ENCODE measurements around the gene CNN1. TPM values are rescaled to one million over a fixed set of nuclear protein-coding genes. Genes with fewer than 3 reads are reported as not detected.
A peak's percentile ranks its signal among the peaks of the same experiment; 100 is the strongest.

The CNN1 gene
- polyA plus RNA-seq (2013, experiment 1 of 2), result 64.8 TPM
- 47.5 TPM for polyA plus RNA-seq (2013, experiment 2 of 2)

DNA sequence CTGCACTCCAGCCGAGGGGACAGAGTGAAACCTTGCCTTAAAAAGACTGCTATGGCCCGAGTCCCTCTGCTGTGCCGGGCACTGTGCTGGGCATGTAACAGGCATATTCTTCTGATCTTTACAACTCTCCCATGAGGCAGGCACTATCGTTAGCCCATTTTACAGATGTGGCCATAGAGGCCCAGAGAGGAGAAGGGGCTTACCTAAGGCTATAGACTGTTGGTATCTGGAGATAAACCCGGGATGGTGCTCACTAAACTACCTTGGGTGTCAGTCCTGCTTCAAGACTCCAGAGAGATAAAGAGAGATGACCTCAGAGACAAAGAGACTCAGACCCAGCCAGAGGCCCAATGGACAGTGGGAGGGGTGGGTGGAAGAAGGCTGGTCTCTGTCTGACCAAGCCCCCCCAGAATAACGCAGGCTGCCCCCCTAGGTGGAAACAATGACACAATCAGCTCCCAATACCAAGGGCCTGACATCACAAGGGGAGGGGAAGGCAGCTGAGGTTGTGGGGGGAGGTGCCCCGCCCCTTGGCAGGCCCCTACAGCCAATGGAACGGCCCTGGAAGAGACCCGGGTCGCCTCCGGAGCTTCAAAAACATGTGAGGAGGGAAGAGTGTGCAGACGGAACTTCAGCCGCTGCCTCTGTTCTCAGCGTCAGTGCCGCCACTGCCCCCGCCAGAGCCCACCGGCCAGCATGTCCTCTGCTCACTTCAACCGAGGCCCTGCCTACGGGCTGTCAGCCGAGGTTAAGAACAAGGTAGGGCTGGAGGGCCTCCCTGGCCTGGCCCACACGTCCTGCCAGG, at the start of gene CNN1:
CNN1 (plus strand) TSS at position 620 of the 805 bp plus-strand sequence; CDS start at position 697, 77 bp downstream.
- H3K27ac ChIP-seq (ENCODE audit: low read depth, low read length, severe bottlenecking), result peak within 1 kb of the TSS; percentile 89
- peaks cover 11% of the 10 kb centered on the region for H3K4me1 ChIP-seq (ENCODE audit: control insufficient read depth, insufficient read depth, low read length, poor library complexity, severe bottlenecking)
- peak within 1 kb of the TSS; percentile 45 for H3K4me3 ChIP-seq (ENCODE audit: extremely low read depth, insufficient read depth, low read length, poor library complexity, severe bottlenecking)
- WGBS, 2 experiments (ENCODE audit: insufficient coverage in 2 of 2), result 19% methylated on average over 12 to 16 of the region's 21 CpGs
- no peaks in the 10 kb centered on the region for H3K36me3 ChIP-seq (ENCODE audit: control insufficient read depth, insufficient read depth, low read length)
- no peaks in the 10 kb centered on the region for H3K9me3 ChIP-seq (ENCODE audit: control insufficient read depth, low read length)

- no peaks in the 10 kb centered on the region for H3K9me3 ChIP-seq (ENCODE audit: control insufficient read depth, low read length)
- WGBS, 2 experiments (ENCODE audit: insufficient coverage in 2 of 2), result 96% methylated on average over 6 to 7 of the region's 7 CpGs
- H3K4me1 ChIP-seq (ENCODE audit: control insufficient read depth, insufficient read depth, low read length, poor library complexity, severe bottlenecking), result no peaks in the 10 kb centered on the region
- peaks cover 13% of the 10 kb centered on the region for H3K36me3 ChIP-seq (ENCODE audit: control insufficient read depth, insufficient read depth, low read length)
- H3K27ac ChIP-seq (ENCODE audit: low read depth, low read length, severe bottlenecking), result no peak overlapping the region
- no peak overlapping the region for H3K4me3 ChIP-seq (ENCODE audit: extremely low read depth, insufficient read depth, low read length, poor library complexity, severe bottlenecking)
Measured at GRCh38 chr19:11489378-11489777, 49.3 kb upstream of the CNN1 start.

DNA sequence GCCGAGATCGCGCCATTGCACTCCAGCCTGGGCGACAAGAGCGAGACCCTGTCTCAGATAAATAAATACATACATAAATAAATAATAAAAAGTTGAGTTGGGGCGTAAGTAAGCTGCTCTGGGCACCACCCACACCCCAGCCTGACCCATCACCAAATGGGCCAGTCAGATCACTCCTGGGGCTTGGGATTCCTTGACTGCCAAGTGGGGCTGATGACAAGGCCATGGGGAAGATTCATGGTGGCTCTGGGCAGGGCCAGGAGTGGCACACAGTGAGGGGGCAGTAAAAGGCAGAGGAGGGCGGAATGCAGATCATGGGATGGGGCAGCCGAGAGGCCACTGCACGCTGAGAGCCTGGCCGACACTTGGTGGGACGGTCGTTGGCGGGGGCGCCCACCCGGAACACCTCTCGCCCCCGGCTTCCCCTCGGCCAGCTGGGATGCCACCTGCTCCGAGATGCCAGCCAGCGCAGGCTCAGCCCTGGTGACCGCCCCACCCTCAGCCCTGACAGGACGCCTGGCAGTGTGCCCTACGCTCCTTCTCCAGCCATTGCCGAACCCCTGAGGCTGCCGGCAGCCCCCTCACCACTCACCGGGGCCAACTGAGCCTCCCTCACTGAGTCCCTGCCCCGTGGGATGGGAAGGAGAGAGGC, 43.9 kb upstream of the CNN1 start:
- WGBS, 2 experiments (ENCODE audit: insufficient coverage in 2 of 2), result 93 to 94% methylated on average over 15 to 18 of the region's 27 CpGs
- Histone ChIP-seq H3K9me3 (ENCODE audit: control insufficient read depth, low read length) (no peaks in the 10 kb centered on the region), H3K4me3 (ENCODE audit: extremely low read depth, insufficient read depth, low read length, poor library complexity, severe bottlenecking) (no peak overlapping the region), H3K4me1 (ENCODE audit: control insufficient read depth, insufficient read depth, low read length, poor library complexity, severe bottlenecking) (no peaks in the 10 kb centered on the region), H3K36me3 (ENCODE audit: control insufficient read depth, insufficient read depth, low read length) (peaks cover 23% of the 10 kb centered on the region), H3K27ac (ENCODE audit: low read depth, low read length, severe bottlenecking) (no peak overlapping the region)

GRCh38 chr19:11495481-11495880, 43.2 kb upstream of the CNN1 start:
- no peaks in the 10 kb centered on the region for H3K4me1 ChIP-seq (ENCODE audit: control insufficient read depth, insufficient read depth, low read length, poor library complexity, severe bottlenecking)
- H3K9me3 ChIP-seq (ENCODE audit: control insufficient read depth, low read length), result no peaks in the 10 kb centered on the region
- H3K4me3 ChIP-seq (ENCODE audit: extremely low read depth, insufficient read depth, low read length, poor library complexity, severe bottlenecking), result no peak overlapping the region
- peaks cover 19% of the 10 kb centered on the region for H3K36me3 ChIP-seq (ENCODE audit: control insufficient read depth, insufficient read depth, low read length)
- WGBS, 2 experiments (ENCODE audit: insufficient coverage in 2 of 2), result 95 to 100% methylated on average over 6 to 7 of the region's 10 CpGs
- no peak overlapping the region for H3K27ac ChIP-seq (ENCODE audit: low read depth, low read length, severe bottlenecking)

DNA sequence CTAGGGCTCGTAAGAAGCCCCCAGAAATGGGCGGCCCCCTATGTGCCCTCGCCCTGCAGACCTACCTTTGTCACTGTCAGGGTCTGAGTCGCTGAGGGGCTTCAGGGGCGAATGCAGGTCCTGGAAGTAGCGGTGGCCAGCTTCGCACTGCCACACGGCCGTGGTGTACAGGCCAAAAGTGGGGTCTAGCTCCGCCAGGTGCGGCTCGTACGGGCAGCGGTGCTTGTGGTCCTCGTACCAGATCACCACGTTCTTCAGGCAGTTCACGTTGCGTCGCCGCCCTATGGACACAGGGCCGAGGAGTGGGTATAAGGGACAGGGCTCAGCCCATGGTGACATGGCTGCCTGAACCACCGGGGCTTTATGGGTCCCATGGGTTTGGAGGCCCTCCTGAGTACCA, 42.8 kb upstream of the CNN1 start:
- H3K4me3 ChIP-seq (ENCODE audit: extremely low read depth, insufficient read depth, low read length, poor library complexity, severe bottlenecking), result no peak overlapping the region
- H3K27ac ChIP-seq (ENCODE audit: low read depth, low read length, severe bottlenecking), result no peak overlapping the region
- WGBS, 2 experiments (ENCODE audit: insufficient coverage in 2 of 2), result 96 to 97% methylated on average over 21 to 22 of the region's 22 CpGs
- no peaks in the 10 kb centered on the region for H3K4me1 ChIP-seq (ENCODE audit: control insufficient read depth, insufficient read depth, low read length, poor library complexity, severe bottlenecking)
- H3K36me3 ChIP-seq (ENCODE audit: control insufficient read depth, insufficient read depth, low read length), result peaks cover 19% of the 10 kb centered on the region
- no peaks in the 10 kb centered on the region for H3K9me3 ChIP-seq (ENCODE audit: control insufficient read depth, low read length)

- Histone ChIP-seq H3K36me3 (ENCODE audit: control insufficient read depth, insufficient read depth, low read length) (peaks cover 19% of the 10 kb centered on the region), H3K4me3 (ENCODE audit: extremely low read depth, insufficient read depth, low read length, poor library complexity, severe bottlenecking) (no peak overlapping the region), H3K27ac (ENCODE audit: low read depth, low read length, severe bottlenecking) (no peak overlapping the region), H3K9me3 (ENCODE audit: control insufficient read depth, low read length) (no peaks in the 10 kb centered on the region), H3K4me1 (ENCODE audit: control insufficient read depth, insufficient read depth, low read length, poor library complexity, severe bottlenecking) (no peaks in the 10 kb centered on the region)
- WGBS, 2 experiments (ENCODE audit: insufficient coverage in 2 of 2), result 63 to 71% methylated on average over 14 to 16 of the region's 17 CpGs
Measured at GRCh38 chr19:11496391-11497163, 42.1 kb upstream of the CNN1 start.

DNA sequence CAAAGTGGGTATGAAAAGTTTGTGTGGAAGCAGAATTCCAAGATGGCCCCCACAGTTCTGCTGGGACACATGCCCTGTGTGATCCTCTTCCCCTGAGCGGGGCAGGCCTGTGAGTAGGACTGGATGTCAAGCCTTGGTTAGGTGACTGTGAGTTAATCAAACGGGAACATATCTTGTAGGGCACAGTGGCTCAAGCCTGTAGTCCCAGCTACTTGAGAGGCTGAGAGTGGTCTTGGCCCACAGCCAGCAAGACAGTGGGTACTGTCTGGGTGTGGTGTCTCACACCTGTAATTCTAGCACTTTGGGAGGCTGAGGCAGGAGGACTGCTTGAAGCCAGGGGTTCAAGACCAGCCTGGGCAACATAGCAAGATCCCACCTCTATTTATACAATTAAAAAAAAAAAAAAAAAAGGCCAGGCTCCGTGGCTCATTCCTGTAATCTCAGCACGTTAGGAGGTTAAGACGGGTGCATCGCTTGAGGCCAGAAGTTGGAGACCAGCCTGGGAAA, 39.4 kb upstream of the CNN1 start:
- Histone ChIP-seq H3K4me3 (ENCODE audit: extremely low read depth, insufficient read depth, low read length, poor library complexity, severe bottlenecking) (no peak overlapping the region), H3K4me1 (ENCODE audit: control insufficient read depth, insufficient read depth, low read length, poor library complexity, severe bottlenecking) (no peaks in the 10 kb centered on the region), H3K36me3 (ENCODE audit: control insufficient read depth, insufficient read depth, low read length) (peaks cover 11% of the 10 kb centered on the region), H3K9me3 (ENCODE audit: control insufficient read depth, low read length) (no peaks in the 10 kb centered on the region), H3K27ac (ENCODE audit: low read depth, low read length, severe bottlenecking) (no peak overlapping the region)
- 92 to 100% methylated on average over 1 to 4 of the region's 6 CpGs for WGBS, 2 experiments (ENCODE audit: insufficient coverage in 2 of 2)

DNA sequence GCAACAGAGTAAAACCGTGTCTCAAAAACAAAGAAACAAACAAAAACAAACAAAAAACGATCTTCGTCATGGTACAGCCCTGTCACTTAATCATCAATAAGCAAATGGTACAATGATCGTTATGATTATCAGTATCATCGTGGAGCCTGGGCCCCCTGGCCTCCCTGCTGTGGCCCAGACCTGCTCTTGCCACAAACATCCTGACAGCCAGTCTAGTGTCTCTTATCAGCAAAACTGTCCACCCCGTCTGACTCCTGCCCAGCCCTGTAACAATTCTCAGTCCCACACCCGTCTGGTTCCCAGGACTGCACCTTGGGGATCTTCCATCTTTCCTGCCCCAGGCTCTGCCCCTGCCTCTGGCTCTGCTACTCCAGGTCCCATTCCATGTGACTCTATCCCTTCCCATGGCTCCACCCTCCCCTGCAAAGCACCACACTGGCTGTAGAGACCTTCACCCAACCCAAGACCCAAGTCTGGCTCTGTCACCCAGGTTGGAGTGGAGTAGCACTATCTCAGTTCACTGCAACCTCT, 38.7 kb upstream of the CNN1 start:
- WGBS, 2 experiments (ENCODE audit: insufficient coverage in 2 of 2), result 82 to 98% methylated on average over 7 of the region's 7 CpGs
- Histone ChIP-seq H3K36me3 (ENCODE audit: control insufficient read depth, insufficient read depth, low read length) (peaks cover 8% of the 10 kb centered on the region), H3K9me3 (ENCODE audit: control insufficient read depth, low read length) (no peaks in the 10 kb centered on the region), H3K27ac (ENCODE audit: low read depth, low read length, severe bottlenecking) (no peak overlapping the region), H3K4me3 (ENCODE audit: extremely low read depth, insufficient read depth, low read length, poor library complexity, severe bottlenecking) (no peak overlapping the region), H3K4me1 (ENCODE audit: control insufficient read depth, insufficient read depth, low read length, poor library complexity, severe bottlenecking) (no peaks in the 10 kb centered on the region)

GRCh38 chr19:11504502-11505031, 34.1 kb upstream of the CNN1 start:
- peak overlapping the region; percentile 50 for H3K27ac ChIP-seq (ENCODE audit: low read depth, low read length, severe bottlenecking)
- WGBS, 2 experiments (ENCODE audit: insufficient coverage in 2 of 2), result 68 to 81% methylated on average over 5 to 6 of the region's 7 CpGs
- H3K9me3 ChIP-seq (ENCODE audit: control insufficient read depth, low read length), result no peaks in the 10 kb centered on the region
- H3K36me3 ChIP-seq (ENCODE audit: control insufficient read depth, insufficient read depth, low read length), result peaks cover 9% of the 10 kb centered on the region
- H3K4me3 ChIP-seq (ENCODE audit: extremely low read depth, insufficient read depth, low read length, poor library complexity, severe bottlenecking), result peak overlapping the region; percentile 85
- peaks cover 15% of the 10 kb centered on the region for H3K4me1 ChIP-seq (ENCODE audit: control insufficient read depth, insufficient read depth, low read length, poor library complexity, severe bottlenecking)

DNA sequence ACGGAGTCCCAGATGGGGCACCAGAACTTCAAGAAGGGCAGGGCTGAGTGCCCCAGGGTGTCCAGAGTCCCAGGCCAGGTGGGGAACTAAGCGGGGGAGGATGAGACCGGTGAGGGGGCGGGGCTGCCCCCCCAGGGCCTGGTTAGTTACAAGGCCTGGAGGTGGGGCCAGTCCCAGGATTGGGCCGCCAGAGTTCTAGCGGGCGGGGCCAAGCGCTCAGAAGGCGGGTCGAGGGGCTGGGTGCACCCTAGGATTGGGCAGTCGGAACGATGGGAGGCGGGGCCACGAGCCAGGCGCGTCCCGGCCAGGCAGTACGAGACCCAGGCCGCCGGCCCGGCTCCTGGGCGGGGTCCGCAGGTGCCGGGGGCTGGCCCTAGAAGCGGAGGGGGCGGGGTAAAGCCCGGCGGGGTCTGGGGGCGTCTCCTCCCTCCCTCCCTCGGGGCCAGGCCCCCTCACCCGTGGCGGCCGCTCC, 33.6 kb upstream of the CNN1 start:
- WGBS, 2 experiments (ENCODE audit: insufficient coverage in 2 of 2), result 1 to 3% methylated on average over 21 to 29 of the region's 33 CpGs
- peaks cover 15% of the 10 kb centered on the region for H3K4me1 ChIP-seq (ENCODE audit: control insufficient read depth, insufficient read depth, low read length, poor library complexity, severe bottlenecking)
- peaks cover 9% of the 10 kb centered on the region for H3K36me3 ChIP-seq (ENCODE audit: control insufficient read depth, insufficient read depth, low read length)
- peak overlapping the region; percentile 95 for H3K27ac ChIP-seq (ENCODE audit: low read depth, low read length, severe bottlenecking)
- H3K4me3 ChIP-seq (ENCODE audit: extremely low read depth, insufficient read depth, low read length, poor library complexity, severe bottlenecking), result peak overlapping the region; percentile 85
- no peaks in the 10 kb centered on the region for H3K9me3 ChIP-seq (ENCODE audit: control insufficient read depth, low read length)
